ENCODE data around the gene SKA1. TPM values are rescaled to one million over a fixed set of nuclear protein-coding genes. Genes with fewer than 3 reads are reported as not detected.
A peak's percentile ranks its signal among the peaks of the same experiment; 100 is the strongest.

Gene SKA1
- total RNA-seq, 1 experiment from 2014 or later = 20.6 TPM

DNA sequence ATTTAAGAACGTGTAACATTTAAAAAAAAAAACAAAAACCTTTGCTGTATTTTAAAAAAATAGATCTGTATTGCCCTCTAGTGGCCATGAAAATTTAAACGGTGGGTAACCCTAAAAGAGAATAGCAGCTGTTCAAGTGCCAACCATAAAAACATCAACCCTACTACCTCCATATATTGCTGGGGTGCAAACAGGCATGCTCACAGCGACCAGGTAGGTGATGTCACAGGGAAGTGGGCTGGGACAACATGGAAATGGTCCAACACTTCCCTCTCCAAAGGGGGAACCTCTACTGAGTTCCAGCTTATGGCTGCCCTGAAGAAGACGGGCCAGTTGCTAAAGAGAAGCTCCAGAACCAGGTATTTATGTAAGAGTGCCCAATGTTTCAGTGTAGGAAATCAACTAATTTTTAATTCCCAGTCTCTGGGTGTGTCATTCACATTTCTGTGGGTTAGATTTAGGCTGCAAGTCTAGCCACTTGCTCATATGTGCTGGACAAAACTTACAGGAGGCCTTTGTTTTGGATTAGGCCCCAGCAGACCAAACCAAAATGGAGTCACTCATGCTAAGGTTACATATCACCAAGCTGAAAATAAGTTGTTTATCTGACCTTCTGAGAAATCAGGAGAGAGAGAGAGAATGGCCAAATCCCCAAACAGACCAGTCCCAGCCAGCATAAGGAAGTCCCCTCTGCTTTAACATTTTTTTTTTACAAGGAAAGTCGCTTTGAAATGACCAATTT is 54.5 kb downstream of the SKA1 start:
- Histone ChIP-seq H2AFZ (ENCODE audit: low read length) (peak overlapping the region; percentile 91), H3T11ph (ENCODE audit: low read length) (no peak overlapping the region), H3K14ac (ENCODE audit: insufficient read depth, low read length) (no peak overlapping the region), H2BK120ac (ENCODE audit: low read depth, low read length, poor library complexity, severe bottlenecking) (no peak overlapping the region), H3K23me2 (ENCODE audit: insufficient read length, low read depth, low read length, poor library complexity, severe bottlenecking) (no peaks in the 10 kb centered on the region), H3K9me3 (ENCODE audit: control insufficient read depth, low read depth, low read length) (peaks cover 7% of the 10 kb centered on the region), H3K27ac (ENCODE audit: insufficient read length, low read depth, low read length) (no peak overlapping the region), H3K79me1 (ENCODE audit: insufficient read depth, low read depth, low read length, poor library complexity, severe bottlenecking) (no peaks in the 10 kb centered on the region), H3K27me3 (ENCODE audit: insufficient read depth, low read length) (no peaks in the 10 kb centered on the region), H4K8ac (replicated peaks; ENCODE audit: insufficient read length, low read depth, low read length) (no peak overlapping the region), H4K5ac (ENCODE audit: insufficient read length, low read depth, low read length) (no peak overlapping the region), H4K91ac (ENCODE audit: insufficient read length, low read depth, low read length) (no peak overlapping the region), H3K4ac (ENCODE audit: low read depth, low read length) (no peak overlapping the region), H2BK15ac (ENCODE audit: low read depth, low read length) (no peak overlapping the region), H3K4me1 (ENCODE audit: insufficient read depth, low read length) (no peaks in the 10 kb centered on the region), H3K56ac (ENCODE audit: insufficient read length, low read depth, low read length) (no peak overlapping the region), H3K79me2 (ENCODE audit: insufficient read depth, low read length) (no peaks in the 10 kb centered on the region), H3K23ac (ENCODE audit: insufficient read length, low read depth, low read length) (no peak overlapping the region), H2BK12ac (ENCODE audit: insufficient read length, low read depth, low read length) (no peak overlapping the region), H2BK20ac (ENCODE audit: low read depth, low read length, poor library complexity, severe bottlenecking) (no peak overlapping the region), H3K4me2 (ENCODE audit: insufficient read depth, insufficient read length, low read length) (no peak overlapping the region), H2BK5ac (ENCODE audit: insufficient read length, low read length) (no peak overlapping the region), H2AK5ac (ENCODE audit: insufficient read length, low read length) (no peak overlapping the region), H3K9ac (ENCODE audit: extremely low read depth, insufficient read length, low read length) (no peak overlapping the region), H3K18ac (ENCODE audit: insufficient read length, low read depth, low read length) (no peak overlapping the region), H4K20me1 (ENCODE audit: control insufficient read depth, insufficient read depth, insufficient read length) (no peaks in the 10 kb centered on the region)
- H3K27me3 Mint-ChIP-seq (ENCODE audit: low read depth) = 0 out of 2 replicates have a peak, but pooled peaks cover 1% of the 10 kb centered on the region
- WGBS (ENCODE audit: extremely low coverage, insufficient read length, low lambda C conversion rate) = no CpG with 5 or more reads among the region's 5 CpGs
- DNase-seq = no peak
- H3K27ac Mint-ChIP-seq = peak overlapping the region in 1 of 3 experiments; percentile 71; a peak in 1 of 7 replicates
- peaks cover 6 to 9% (median 7%) of the 10 kb centered on the region in 3 experiments; a peak in 6 of 7 replicates for H3K36me3 Mint-ChIP-seq (ENCODE audit: insufficient read depth in 1 of 3, low read depth in 3 of 3)
- peaks cover 8 to 11% of the 10 kb centered on the region in 2 experiments for H3K9me3 Mint-ChIP-seq
- H3K4me1 Mint-ChIP-seq = no peaks in the 10 kb centered on the region
- H3K4me3 Mint-ChIP-seq = no peak overlapping the region
- TF ChIP-seq, protein P1, sequence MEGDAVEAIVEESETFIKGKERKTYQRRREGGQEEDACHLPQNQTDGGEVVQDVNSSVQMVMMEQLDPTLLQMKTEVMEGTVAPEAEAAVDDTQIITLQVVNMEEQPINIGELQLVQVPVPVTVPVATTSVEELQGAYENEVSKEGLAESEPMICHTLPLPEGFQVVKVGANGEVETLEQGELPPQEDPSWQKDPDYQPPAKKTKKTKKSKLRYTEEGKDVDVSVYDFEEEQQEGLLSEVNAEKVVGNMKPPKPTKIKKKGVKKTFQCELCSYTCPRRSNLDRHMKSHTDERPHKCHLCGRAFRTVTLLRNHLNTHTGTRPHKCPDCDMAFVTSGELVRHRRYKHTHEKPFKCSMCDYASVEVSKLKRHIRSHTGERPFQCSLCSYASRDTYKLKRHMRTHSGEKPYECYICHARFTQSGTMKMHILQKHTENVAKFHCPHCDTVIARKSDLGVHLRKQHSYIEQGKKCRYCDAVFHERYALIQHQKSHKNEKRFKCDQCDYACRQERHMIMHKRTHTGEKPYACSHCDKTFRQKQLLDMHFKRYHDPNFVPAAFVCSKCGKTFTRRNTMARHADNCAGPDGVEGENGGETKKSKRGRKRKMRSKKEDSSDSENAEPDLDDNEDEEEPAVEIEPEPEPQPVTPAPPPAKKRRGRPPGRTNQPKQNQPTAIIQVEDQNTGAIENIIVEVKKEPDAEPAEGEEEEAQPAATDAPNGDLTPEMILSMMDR (conservative IDR thresholded peaks at IDR 0.05) = peak; percentile 78
